HL-60 (cell line): ENCODE data around the gene ATP1B3.

Experiments
- DNase-seq, 2 experiments: peaks; one replicate each; pipeline ENCODE4 v3.0.0-alpha.2; 2010 to 2020; ENCODE audit warnings: low read depth in 1 of 2, low spot score in 1 of 2
- H3K27ac ChIP-seq: fragments of 250-450 bp; sonication (Bioruptor Pico); replicated peaks from 2 replicates; pipeline ENCODE4 v1.5.1; 2020; ENCODE audit warnings: mild to moderate bottlenecking, moderate library complexity
- H3K27me3 ChIP-seq: fragments of 250-450 bp; sonication (Bioruptor Pico); 2 replicates; pipeline ENCODE4 v1.5.1; 2021; ENCODE audit warnings: mild to moderate bottlenecking, moderate library complexity; ENCODE audit not compliant: insufficient read depth, poor library complexity, severe bottlenecking
- H3K4me3 ChIP-seq: replicated peaks from 2 replicates; pipeline ENCODE4 v1.5.1; 2011; ENCODE audit warnings: mild to moderate bottlenecking, control low read depth, low read length; ENCODE audit not compliant: insufficient read depth
- GABPA ChIP-seq: IDR thresholded peaks from 2 replicates; pipeline ENCODE4 v1.6.1; 2012; ENCODE audit warnings: low read depth
- POLR2AphosphoS5 ChIP-seq: IDR thresholded peaks from 2 replicates; pipeline ENCODE4 v1.6.1; 2012; ENCODE audit warnings: low read depth
- SPI1 ChIP-seq: IDR thresholded peaks from 2 replicates; pipeline ENCODE4 v1.6.1; 2012; ENCODE audit warnings: low read depth, mild to moderate bottlenecking, borderline replicate concordance
- TF ChIP-seq, protein P1 (sequence below): IDR thresholded peaks from 2 replicates; pipeline ENCODE4 v1.6.1; 2012; ENCODE audit warnings: low read depth; ENCODE audit not compliant: insufficient replicate concordance
- TF ChIP-seq, protein P2 (sequence below): IDR thresholded peaks from one replicate; pipeline ENCODE4 v1.5.1; 2011; ENCODE audit warnings: low read length, control low read depth, inconsistent platforms; ENCODE audit not compliant: insufficient read depth

The ATP1B3 gene

DNA sequence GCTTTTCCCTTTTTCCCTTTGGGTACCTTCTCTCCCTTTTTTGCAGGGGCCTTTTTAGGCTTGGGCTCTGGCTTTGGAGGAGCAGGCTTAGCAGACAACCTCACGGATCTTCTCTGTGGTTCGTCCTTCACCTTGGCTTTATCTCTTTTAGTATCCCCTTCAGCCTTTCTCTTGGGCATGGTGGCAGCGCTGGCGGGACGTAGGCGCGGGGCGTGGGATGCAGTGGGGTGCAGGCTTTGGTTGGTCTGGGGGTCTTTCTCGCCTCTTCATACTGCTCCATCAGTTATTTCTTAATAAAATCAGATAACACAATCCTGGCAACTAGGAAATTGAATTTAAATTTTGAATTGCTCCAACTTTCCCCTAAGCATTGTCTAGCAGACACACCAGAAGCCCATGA is 11.3 kb upstream of the ATP1B3 start:
- TF ChIP-seq GABPA (no peak), SPI1 (no peak), POLR2AphosphoS5 (no peak)
- TF ChIP-seq, protein P1, sequence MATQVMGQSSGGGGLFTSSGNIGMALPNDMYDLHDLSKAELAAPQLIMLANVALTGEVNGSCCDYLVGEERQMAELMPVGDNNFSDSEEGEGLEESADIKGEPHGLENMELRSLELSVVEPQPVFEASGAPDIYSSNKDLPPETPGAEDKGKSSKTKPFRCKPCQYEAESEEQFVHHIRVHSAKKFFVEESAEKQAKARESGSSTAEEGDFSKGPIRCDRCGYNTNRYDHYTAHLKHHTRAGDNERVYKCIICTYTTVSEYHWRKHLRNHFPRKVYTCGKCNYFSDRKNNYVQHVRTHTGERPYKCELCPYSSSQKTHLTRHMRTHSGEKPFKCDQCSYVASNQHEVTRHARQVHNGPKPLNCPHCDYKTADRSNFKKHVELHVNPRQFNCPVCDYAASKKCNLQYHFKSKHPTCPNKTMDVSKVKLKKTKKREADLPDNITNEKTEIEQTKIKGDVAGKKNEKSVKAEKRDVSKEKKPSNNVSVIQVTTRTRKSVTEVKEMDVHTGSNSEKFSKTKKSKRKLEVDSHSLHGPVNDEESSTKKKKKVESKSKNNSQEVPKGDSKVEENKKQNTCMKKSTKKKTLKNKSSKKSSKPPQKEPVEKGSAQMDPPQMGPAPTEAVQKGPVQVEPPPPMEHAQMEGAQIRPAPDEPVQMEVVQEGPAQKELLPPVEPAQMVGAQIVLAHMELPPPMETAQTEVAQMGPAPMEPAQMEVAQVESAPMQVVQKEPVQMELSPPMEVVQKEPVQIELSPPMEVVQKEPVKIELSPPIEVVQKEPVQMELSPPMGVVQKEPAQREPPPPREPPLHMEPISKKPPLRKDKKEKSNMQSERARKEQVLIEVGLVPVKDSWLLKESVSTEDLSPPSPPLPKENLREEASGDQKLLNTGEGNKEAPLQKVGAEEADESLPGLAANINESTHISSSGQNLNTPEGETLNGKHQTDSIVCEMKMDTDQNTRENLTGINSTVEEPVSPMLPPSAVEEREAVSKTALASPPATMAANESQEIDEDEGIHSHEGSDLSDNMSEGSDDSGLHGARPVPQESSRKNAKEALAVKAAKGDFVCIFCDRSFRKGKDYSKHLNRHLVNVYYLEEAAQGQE, result no peak
- TF ChIP-seq, protein P2, sequence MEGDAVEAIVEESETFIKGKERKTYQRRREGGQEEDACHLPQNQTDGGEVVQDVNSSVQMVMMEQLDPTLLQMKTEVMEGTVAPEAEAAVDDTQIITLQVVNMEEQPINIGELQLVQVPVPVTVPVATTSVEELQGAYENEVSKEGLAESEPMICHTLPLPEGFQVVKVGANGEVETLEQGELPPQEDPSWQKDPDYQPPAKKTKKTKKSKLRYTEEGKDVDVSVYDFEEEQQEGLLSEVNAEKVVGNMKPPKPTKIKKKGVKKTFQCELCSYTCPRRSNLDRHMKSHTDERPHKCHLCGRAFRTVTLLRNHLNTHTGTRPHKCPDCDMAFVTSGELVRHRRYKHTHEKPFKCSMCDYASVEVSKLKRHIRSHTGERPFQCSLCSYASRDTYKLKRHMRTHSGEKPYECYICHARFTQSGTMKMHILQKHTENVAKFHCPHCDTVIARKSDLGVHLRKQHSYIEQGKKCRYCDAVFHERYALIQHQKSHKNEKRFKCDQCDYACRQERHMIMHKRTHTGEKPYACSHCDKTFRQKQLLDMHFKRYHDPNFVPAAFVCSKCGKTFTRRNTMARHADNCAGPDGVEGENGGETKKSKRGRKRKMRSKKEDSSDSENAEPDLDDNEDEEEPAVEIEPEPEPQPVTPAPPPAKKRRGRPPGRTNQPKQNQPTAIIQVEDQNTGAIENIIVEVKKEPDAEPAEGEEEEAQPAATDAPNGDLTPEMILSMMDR, result no peak
- DNase-seq, result no peak
- Histone ChIP-seq H3K4me3 (no peak overlapping the region), H3K27ac (no peak overlapping the region), H3K27me3 (no peaks in the 10 kb centered on the region)

DNA sequence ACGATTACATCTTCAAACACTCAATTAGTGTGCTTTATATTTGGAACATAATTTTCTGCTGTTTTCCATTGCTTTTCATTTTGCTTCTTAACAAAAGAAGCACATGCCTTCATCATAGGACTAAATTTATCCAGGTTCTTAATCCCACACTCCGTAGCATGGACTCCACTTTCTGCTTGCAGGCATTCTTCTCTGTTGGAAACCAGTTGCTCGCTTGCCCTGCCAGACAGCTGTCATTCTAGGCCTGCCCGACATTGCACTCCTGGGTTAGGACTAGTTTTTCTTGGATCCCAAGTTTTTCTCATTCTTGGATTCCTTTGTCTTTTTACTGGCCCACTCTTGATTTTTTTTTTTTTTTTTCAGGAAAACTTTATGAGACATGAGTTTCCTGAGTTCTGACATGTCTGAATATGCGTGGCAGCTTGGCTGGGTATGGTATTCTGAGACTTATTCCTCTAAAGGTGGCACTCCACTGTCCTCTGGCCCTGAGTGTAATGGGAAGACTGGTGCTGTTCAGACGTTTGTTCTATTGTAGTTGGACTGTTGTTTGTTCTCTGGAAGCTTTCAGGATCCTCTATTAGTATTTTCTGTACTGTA is 6.3 kb upstream of the ATP1B3 start:
- H3K4me3 ChIP-seq, result no peak overlapping the region
- H3K27me3 ChIP-seq, result no peaks in the 10 kb centered on the region
- H3K27ac ChIP-seq, result no peak overlapping the region
- DNase-seq, result no peak
- TF ChIP-seq, protein P1, result no peak
- TF ChIP-seq GABPA (no peak), POLR2AphosphoS5 (no peak), SPI1 (no peak)
- TF ChIP-seq, protein P2, result no peak

DNA sequence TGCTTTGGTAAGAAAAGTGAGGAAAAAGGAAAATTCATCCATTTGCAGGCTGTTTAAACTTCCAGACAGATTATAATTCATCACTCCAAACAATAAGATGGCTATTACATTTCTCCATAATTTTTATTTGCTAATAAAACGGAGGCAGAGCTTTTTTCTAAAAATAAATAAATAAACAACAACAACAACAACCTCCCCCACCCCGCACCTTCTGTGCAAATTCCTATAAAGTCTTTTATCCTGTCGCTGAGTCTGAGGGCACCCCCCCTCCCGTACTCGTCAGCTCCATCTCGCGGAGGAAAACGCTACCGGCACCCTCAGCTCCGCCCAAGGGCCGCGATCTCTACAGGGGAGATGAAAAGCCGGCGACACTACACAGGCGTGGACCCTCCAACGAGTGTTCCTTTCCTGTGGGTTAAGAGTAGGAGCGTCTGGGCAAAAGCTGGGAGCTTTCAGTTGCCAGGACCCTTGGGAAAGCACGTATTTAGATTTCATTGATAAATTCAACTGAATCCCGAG is 1.0 kb upstream of the ATP1B3 start:
- peak overlapping the region; percentile 87 for H3K27ac ChIP-seq
- peak; percentile 54 to 87 for DNase-seq
- TF ChIP-seq, protein P2, result peak; percentile 62
- TF ChIP-seq SPI1 (no peak), GABPA (no peak)
- TF ChIP-seq, protein P1, result no peak

More for the DNA sequence above, 1.0 kb upstream of the ATP1B3 start:
- no peaks in the 10 kb centered on the region for H3K27me3 ChIP-seq
- peak overlapping the region; percentile 74 for H3K4me3 ChIP-seq
